Cardiac fibroblast (primary cell): ENCODE data around the gene SLC25A5.

Experiments used
- DNase-seq, 2 donors: peaks; one replicate each; pipeline versions ENCODE4 v3.0.0 to v3.0.0-alpha.2; 2010; ENCODE audit warnings: low read depth in 2 of 2
- H3K4me3 ChIP-seq, 2 donors: replicated peaks in 1 of 2; 1 replicate in 1 of 2; 2 replicates in 1 of 2; pipeline ENCODE4 v1.5.1; 2011; ENCODE audit warnings: low read depth in 2 of 2, low read length in 2 of 2, mild to moderate bottlenecking in 2 of 2, moderate library complexity in 1 of 2
- TF ChIP-seq, protein P1 (sequence below): IDR thresholded peaks from one replicate; pipeline ENCODE4 v1.5.1; 2011; ENCODE audit warnings: low read depth, mild to moderate bottlenecking, low read length, inconsistent platforms

The SLC25A5 gene

DNA sequence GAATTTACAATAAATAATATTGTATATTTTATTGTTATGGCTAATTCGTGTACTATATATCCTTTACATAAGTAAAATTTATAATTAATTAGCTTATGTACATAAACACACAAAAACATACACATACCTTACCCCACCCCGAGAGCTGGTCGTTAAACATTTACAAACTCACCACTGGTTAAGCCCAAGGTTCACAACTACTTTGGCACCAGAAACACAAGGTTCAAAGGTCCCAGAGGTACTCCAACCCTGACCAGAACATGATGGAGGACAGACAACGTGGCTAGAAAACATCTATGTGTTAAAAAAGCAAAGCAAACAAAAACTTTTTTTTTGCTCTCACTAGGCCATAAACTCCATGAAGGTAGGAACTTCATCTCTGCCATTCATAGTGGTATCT lies 37.7 kb downstream of the SLC25A5 start:
- no peak for DNase-seq
- H3K4me3 ChIP-seq, result no peak overlapping the region
- TF ChIP-seq, protein P1, sequence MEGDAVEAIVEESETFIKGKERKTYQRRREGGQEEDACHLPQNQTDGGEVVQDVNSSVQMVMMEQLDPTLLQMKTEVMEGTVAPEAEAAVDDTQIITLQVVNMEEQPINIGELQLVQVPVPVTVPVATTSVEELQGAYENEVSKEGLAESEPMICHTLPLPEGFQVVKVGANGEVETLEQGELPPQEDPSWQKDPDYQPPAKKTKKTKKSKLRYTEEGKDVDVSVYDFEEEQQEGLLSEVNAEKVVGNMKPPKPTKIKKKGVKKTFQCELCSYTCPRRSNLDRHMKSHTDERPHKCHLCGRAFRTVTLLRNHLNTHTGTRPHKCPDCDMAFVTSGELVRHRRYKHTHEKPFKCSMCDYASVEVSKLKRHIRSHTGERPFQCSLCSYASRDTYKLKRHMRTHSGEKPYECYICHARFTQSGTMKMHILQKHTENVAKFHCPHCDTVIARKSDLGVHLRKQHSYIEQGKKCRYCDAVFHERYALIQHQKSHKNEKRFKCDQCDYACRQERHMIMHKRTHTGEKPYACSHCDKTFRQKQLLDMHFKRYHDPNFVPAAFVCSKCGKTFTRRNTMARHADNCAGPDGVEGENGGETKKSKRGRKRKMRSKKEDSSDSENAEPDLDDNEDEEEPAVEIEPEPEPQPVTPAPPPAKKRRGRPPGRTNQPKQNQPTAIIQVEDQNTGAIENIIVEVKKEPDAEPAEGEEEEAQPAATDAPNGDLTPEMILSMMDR, result no peak

DNA sequence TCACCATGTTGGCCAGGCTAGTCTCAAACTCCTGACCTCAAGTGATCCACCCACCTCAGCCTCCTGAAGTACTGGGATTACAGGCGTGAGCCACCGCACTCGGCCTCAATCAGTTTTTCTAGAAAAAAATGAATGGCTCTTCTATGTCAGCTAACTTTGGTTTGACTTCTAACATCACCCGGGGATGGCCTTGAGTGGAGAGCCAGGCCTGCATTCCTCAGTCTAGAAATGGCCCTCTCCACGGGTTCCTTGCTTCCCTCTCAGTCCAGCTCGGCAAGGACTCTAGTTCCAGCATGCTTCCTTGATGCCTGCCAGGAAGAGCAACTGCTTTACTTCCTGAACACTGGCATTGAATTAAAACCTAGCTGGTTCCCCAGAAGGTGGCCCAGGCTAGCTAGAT lies 39.0 kb downstream of the SLC25A5 start:
- H3K4me3 ChIP-seq, result no peak overlapping the region
- no peak for DNase-seq
- TF ChIP-seq, protein P1, result no peak

DNA sequence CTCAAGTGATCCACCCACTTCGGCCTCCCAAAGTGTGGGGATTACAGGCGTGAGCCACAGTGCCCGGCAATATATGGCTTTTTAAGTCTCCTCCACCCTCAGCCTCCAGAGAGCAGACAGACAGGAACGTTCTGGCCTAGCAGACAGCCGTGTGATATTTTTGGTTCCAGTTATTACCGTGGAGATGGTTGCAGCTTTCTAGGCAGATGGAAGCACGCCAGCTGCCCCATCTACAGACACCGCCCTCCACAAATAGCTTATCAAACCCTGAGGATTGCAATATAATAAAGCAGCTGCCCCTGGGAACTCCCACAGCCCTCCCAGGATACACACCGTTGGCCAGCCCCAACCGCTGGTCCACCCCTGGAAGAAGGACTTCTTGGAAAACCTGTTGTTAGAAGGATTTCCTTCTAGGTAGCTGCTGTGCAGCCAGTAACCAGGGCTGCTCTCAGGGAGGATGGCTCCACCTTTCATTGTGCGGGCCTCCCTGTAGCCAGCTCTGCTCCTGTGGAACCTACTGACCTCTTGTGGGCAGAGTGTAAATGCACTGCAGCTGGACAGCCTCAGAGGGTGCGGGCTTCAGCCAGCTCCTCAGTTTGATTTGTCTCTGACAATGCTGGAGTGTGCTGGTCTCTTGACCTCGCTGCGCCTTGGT lies 44.0 kb downstream of the SLC25A5 start:
- TF ChIP-seq, protein P1, result peak; percentile 80
- peak; percentile 79 to 81 for DNase-seq
- H3K4me3 ChIP-seq, result no peak overlapping the region

DNA sequence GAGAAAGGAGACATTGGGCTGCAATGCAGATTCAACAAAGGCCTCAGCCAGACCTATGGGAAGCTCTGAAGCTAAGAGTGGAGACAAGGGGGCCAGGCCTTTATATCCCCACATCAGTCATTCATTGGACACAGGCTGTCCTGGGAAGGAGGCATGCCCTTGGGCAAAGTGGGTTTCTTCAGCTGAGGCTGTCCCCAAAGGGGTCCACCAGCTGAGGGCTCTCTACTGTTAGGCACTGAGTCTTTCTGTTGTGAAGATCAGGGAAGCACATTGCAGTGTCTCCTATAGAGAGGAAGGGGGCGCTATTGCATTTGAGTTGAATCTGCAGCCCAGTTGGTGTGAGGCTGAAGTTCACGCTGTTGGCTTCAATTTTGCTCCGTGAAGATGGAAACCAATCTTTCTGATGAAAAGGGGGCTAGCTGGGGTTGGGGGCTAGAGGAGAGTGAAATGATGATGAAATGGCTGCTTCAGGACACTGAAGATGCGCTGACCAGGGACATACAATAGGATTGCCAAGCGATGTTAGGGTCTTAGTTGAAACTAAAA lies 48.0 kb downstream of the SLC25A5 start:
- DNase-seq, result peak; percentile 77 to 80
- no peak overlapping the region for H3K4me3 ChIP-seq
- TF ChIP-seq, protein P1, result peak; percentile 78

DNA sequence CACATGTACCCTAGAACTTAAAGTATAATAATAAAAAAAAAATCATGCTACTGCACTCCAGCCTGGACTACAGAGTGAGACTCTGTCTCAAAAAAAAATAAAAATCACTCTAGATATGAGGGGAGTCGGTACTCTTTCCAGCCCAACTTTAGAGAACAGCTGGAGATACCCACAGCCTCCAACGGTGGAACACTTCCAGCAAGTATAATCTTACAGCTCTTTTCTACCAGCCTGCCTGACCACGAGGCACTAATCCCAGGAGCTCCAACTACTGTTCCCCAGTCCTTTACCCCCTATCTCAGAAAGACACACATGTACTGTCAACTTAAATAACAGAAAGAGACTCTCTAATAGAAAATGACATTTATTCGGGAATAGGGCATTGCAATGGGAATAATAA lies 50.1 kb downstream of the SLC25A5 start:
- H3K4me3 ChIP-seq, result no peak overlapping the region
- TF ChIP-seq, protein P1, result no peak
- no peak for DNase-seq
